CD4-positive, alpha-beta T cell (primary cell): Measurements from ENCODE around the gene GPD2. TPM values are rescaled to one million over a fixed set of nuclear protein-coding genes. Genes with fewer than 3 reads are reported as not detected.
A peak's percentile ranks its signal among the peaks of the same experiment; 100 is the strongest.

ENCODE experiments used
- ATAC-seq: fragments of 200-7000 bp; cut with Tn5 transposase; one replicate; pipeline ENCODE4 v1.10.0; 2022; ENCODE audit warnings: mild to moderate bottlenecking; ENCODE audit not compliant: poor library complexity
- CTCF ChIA-PET: fragments of 350-600 bp; sonication (Branson Sonifier 250); formaldehyde crosslinking; loops from one replicate; lab custom pipeline; 2021; ENCODE audit warnings: antibody characterized with exemption, inconsistent platforms; lab: Charles Lee
- POLR2A ChIA-PET: fragments of 350-600 bp; sonication (Branson Sonifier 250); formaldehyde crosslinking; loops from one replicate; lab custom pipeline; 2021; ENCODE audit warnings: antibody characterized with exemption, inconsistent platforms; lab: Charles Lee
- DNase-seq, 14 experiments: peaks; one replicate each; pipeline ENCODE4 v3.0.0-alpha.2; 2013 to 2020; ENCODE audit warnings: mixed read lengths in 2 of 14
- H3K27ac ChIP-seq, 2 donors: one replicate each; pipeline versions ENCODE4 v1.5.1 to v1.7.0; 2013; ENCODE audit warnings: low read length in 2 of 2, low read depth in 1 of 2, mild to moderate bottlenecking in 1 of 2
- H3K27me3 ChIP-seq, 2 experiments: 1 replicate in 1 of 2; 2 replicates in 1 of 2; pipeline versions ENCODE4 v1.6.1 to v1.7.0; 2013; ENCODE audit warnings: low read length in 2 of 2, control low read depth in 1 of 2, mild to moderate bottlenecking in 1 of 2, moderate library complexity in 1 of 2; ENCODE audit not compliant: insufficient read depth in 2 of 2, control insufficient read depth in 1 of 2
- H3K36me3 ChIP-seq: one replicate; pipeline ENCODE4 v1.6.1; 2013; ENCODE audit warnings: low read length, control low read depth; ENCODE audit not compliant: insufficient read depth
- H3K4me1 ChIP-seq: one replicate; pipeline ENCODE4 v1.6.1; 2013; ENCODE audit warnings: low read length, control low read depth; ENCODE audit not compliant: insufficient read depth
- H3K4me3 ChIP-seq: one replicate; pipeline ENCODE4 v1.5.1; 2013; ENCODE audit warnings: mild to moderate bottlenecking, low read length, moderate library complexity
- H3K9me3 ChIP-seq, 2 experiments: 1 replicate in 1 of 2; 2 replicates in 1 of 2; pipeline versions ENCODE4 v1.6.1 to v1.7.0; 2013; ENCODE audit warnings: low read length in 2 of 2, mild to moderate bottlenecking in 2 of 2, control low read depth in 1 of 2, moderate library complexity in 1 of 2; ENCODE audit not compliant: control insufficient read depth in 1 of 2, insufficient read depth in 1 of 2
- H3K27ac Mint-ChIP-seq: one replicate; pipeline ENCODE4 v1.8.0; 2020; ENCODE audit warnings: mixed read lengths
- H3K27me3 Mint-ChIP-seq: one replicate; pipeline ENCODE4 v1.8.0; 2021; ENCODE audit warnings: mixed read lengths
- H3K36me3 Mint-ChIP-seq: one replicate; pipeline ENCODE4 v1.8.0; 2021; ENCODE audit warnings: low read depth, mixed read lengths
- H3K4me1 Mint-ChIP-seq: one replicate; pipeline ENCODE4 v1.8.0; 2021; ENCODE audit warnings: low read depth, mixed read lengths
- H3K4me3 Mint-ChIP-seq: one replicate; pipeline ENCODE4 v1.8.0; 2020; ENCODE audit warnings: mild to moderate bottlenecking, mixed read lengths
- H3K9me3 Mint-ChIP-seq: one replicate; pipeline ENCODE4 v1.8.0; 2020; ENCODE audit warnings: mixed read lengths
- CTCF ChIP-seq: fragments of 200-600 bp; IDR thresholded peaks from one replicate; pipeline ENCODE4 v1.8.0; 2022; ENCODE audit warnings: antibody characterized with exemption, mild to moderate bottlenecking
- intact Hi-C, 2 experiments: fragments of 100-400 bp; cut with DNase I in 1 of 2; cut with micrococcal nuclease in 1 of 2; formaldehyde crosslinking; loops; one replicate each; pipeline versions ENCODE4 v1.15.1 to v1.9.0; 2023 to 2025; cut with DNase I, micrococcal nuclease
- total RNA-seq, 174 experiments: library from RNA in 2 of 174; stranded (reverse) in 2 of 174; gene quantifications; one replicate each; pipeline ENCODE4 v1.2.3 and lab custom pipeline; 2021 to 2026

The GPD2 gene
- total RNA-seq, 2 experiments from 2014 or later: 6.2 to 6.7 TPM

- peaks cover 10% of the 10 kb centered on the region for H3K4me1 ChIP-seq
- H3K4me3 ChIP-seq: no peak overlapping the region
- ChIA-PET CTCF (no interaction called here), POLR2A (interaction anchor here (1.0 kb wide), 1 partner anchor 138 kb away, joined by 3 read pairs; no protein-coding TSS in a partner anchor)
- H3K27me3 ChIP-seq: no peaks in the 10 kb centered on the region
- Mint-ChIP-seq H3K4me1 (peaks cover 40% of the 10 kb centered on the region), H3K9me3 (no peaks in the 10 kb centered on the region), H3K27ac (no peak overlapping the region), H3K27me3 (no peaks in the 10 kb centered on the region), H3K4me3 (no peak overlapping the region), H3K36me3 (peaks cover 14% of the 10 kb centered on the region)
- ATAC-seq (no peak), DNase-seq (no peak)
- no peaks in the 10 kb centered on the region for H3K36me3 ChIP-seq
- no peaks in the 10 kb centered on the region for H3K9me3 ChIP-seq
- no peak for TF ChIP-seq CTCF
- no peak overlapping the region for H3K27ac ChIP-seq
- intact Hi-C loops: no loop called here
These were observed 35.6 kb downstream of the GPD2 start for GRCh38 chr2:156471762-156472161.

GRCh38 chr2:156472686-156473085 is 36.5 kb downstream of the GPD2 start:
- Mint-ChIP-seq H3K27ac (no peak overlapping the region), H3K36me3 (peaks cover 22% of the 10 kb centered on the region), H3K4me1 (peaks cover 36% of the 10 kb centered on the region), H3K9me3 (no peaks in the 10 kb centered on the region), H3K27me3 (no peaks in the 10 kb centered on the region), H3K4me3 (no peak overlapping the region)
- no peaks in the 10 kb centered on the region for H3K36me3 ChIP-seq
- H3K27ac ChIP-seq: no peak overlapping the region
- peak; percentile 43 for ATAC-seq
- no peak for TF ChIP-seq CTCF
- no peaks in the 10 kb centered on the region for H3K9me3 ChIP-seq
- peaks cover 10% of the 10 kb centered on the region for H3K4me1 ChIP-seq
- intact Hi-C loops: no loop called here
- CTCF ChIA-PET: no interaction called here
- H3K27me3 ChIP-seq: no peaks in the 10 kb centered on the region
- POLR2A ChIA-PET: interaction anchor here (1.0 kb wide), 2 partner anchors 18 to 139 kb away, joined by 3 to 5 read pairs; no protein-coding TSS in a partner anchor
- DNase-seq: peak in 3 of 14 experiments; percentile 15 to 47 (median 39)
- H3K4me3 ChIP-seq: no peak overlapping the region

- Mint-ChIP-seq H3K4me3 (no peak overlapping the region), H3K9me3 (no peaks in the 10 kb centered on the region), H3K4me1 (peaks cover 36% of the 10 kb centered on the region), H3K27me3 (no peaks in the 10 kb centered on the region), H3K36me3 (peaks cover 23% of the 10 kb centered on the region), H3K27ac (no peak overlapping the region)
- no peak for TF ChIP-seq CTCF
- ChIA-PET CTCF (interaction anchor here (0.6 kb wide), 1 partner anchor 8 kb away, joined by 3 read pairs; no protein-coding TSS in a partner anchor), POLR2A (interaction anchor here (1.0 kb wide), 1 partner anchor 17 kb away, joined by 5 read pairs; no protein-coding TSS in a partner anchor)
- Histone ChIP-seq H3K27ac (no peak overlapping the region), H3K27me3 (no peaks in the 10 kb centered on the region), H3K4me1 (peaks cover 10% of the 10 kb centered on the region), H3K9me3 (no peaks in the 10 kb centered on the region), H3K36me3 (no peaks in the 10 kb centered on the region), H3K4me3 (no peak overlapping the region)
- DNase-seq (no peak), ATAC-seq (no peak)
- intact Hi-C loops: no loop called here
These were observed 37.3 kb downstream of the GPD2 start for GRCh38 chr2:156473445-156473844.
